ENCODE measurements around the gene CYP2A6.
A peak's percentile ranks its signal among the peaks of the same experiment; 100 is the strongest.
"Not testable (repeated sequence)": the region's sequence is repeated elsewhere in the genome, so short reads cannot be mapped to it uniquely, and the experiment has no call there.

The CYP2A6 gene

DNA sequence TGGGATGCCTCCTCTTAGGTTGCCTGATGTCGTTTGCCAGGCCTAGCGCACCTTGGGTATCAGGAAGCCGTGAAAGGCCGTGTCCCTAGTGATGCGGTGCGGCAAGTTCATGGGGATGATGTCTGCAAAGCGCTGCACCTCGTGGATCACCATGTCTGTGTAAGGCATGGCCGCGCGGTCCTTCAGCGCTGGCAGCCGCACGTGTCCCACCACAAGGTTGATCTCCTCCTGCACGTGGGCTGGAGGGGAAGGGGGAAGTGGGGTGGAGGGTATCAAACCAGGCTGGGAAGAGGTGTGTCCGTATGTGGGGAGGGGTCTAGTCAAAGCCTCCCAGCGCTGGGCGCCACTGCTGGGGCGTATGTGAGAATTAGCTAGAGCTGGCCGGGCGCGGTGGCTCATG is 28.1 kb downstream of the CYP2A6 start:
- TF ChIP-seq, protein P1, sequence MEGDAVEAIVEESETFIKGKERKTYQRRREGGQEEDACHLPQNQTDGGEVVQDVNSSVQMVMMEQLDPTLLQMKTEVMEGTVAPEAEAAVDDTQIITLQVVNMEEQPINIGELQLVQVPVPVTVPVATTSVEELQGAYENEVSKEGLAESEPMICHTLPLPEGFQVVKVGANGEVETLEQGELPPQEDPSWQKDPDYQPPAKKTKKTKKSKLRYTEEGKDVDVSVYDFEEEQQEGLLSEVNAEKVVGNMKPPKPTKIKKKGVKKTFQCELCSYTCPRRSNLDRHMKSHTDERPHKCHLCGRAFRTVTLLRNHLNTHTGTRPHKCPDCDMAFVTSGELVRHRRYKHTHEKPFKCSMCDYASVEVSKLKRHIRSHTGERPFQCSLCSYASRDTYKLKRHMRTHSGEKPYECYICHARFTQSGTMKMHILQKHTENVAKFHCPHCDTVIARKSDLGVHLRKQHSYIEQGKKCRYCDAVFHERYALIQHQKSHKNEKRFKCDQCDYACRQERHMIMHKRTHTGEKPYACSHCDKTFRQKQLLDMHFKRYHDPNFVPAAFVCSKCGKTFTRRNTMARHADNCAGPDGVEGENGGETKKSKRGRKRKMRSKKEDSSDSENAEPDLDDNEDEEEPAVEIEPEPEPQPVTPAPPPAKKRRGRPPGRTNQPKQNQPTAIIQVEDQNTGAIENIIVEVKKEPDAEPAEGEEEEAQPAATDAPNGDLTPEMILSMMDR (IDR thresholded peaks at IDR 0.05): no peak
- no peak for TF ChIP-seq ZFX (IDR thresholded peaks at IDR 0.05; ENCODE audit: borderline replicate concordance)

DNA sequence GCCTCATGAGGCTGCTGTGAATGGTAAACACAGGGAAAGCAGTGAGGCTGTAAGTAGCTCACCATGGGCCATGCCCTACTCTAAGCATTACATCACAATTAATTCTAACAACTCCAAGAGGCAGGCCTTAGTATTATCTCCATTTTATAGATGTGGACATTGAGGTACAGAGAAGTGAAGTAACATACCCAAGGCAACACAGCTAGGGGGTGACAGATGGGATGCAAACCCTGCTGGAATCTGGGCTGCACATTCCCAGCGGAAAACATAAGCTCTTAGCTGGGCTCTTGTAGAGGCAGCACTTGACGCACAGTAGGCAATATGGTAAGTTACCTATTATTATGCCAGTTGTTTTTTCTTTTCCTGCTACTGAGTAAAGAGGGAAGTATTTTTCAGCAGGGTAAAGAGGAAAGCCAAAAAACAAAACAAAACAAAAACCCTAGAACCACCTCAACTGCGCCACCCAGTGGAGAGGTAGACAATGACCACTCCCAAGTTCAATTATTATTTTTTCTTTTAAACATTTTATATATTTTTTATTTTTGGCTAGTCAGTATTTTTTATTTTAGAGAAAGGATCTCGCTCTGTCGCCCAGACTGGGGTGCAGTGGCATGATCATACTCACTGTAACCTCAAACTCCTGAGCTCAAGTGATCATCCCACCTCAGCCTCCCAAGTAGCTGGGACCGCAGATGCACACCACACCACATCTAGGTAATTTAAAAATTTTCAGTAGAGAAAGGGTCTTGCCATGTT is 30.6 kb downstream of the CYP2A6 start:
- TF ChIP-seq, protein P1 (IDR thresholded peaks at IDR 0.05): peak; percentile 85
- H3K27ac ChIP-seq: not testable (repeated sequence)

More for the DNA sequence above, 28.1 kb downstream of the CYP2A6 start:
- H3K27ac ChIP-seq: no peak overlapping the region

DNA sequence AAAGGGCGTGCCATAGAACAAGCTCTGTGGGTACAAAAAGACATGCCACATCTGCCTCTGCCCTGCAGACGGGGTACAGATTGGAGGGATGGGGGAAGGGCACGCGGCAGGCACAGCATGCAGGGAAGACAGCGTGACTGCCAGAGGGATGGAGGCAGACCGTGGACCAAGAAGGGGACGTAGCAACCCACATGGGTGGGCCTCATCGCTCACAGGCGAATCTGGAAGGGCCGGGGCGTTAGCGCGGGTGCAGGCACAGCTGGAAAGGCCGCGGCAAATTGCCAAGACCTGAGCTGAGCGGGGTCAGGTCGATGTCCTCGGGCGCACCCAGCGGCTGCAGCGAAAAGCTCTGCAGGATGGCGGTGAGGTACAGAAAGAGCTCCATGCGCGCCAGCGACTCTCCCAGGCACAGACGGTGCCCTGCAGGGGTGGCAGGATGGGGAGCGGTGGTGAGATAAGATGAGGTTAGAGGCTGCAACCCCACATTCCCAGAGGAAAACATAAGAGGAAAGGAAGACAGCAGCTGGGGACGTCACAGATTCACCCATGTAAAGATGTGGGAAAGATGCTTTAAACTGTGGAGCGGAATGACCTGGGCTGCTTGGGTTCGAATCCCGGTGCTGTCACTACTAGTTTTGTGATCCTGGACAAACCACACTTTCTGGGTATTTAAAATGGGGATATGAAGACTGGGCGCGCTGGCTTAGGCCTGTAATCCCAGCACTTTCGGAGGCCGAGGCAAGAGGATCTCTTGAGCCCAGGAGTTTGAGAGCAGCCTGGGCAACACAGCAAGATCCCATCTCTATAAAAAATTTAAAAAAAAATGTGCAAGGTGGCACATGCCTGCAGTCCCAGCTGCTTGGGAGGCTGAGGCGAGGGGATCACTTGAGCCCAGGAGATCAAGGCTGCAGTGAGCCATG is 31.5 kb downstream of the CYP2A6 start:
- H3K27ac ChIP-seq: not testable (repeated sequence)

DNA sequence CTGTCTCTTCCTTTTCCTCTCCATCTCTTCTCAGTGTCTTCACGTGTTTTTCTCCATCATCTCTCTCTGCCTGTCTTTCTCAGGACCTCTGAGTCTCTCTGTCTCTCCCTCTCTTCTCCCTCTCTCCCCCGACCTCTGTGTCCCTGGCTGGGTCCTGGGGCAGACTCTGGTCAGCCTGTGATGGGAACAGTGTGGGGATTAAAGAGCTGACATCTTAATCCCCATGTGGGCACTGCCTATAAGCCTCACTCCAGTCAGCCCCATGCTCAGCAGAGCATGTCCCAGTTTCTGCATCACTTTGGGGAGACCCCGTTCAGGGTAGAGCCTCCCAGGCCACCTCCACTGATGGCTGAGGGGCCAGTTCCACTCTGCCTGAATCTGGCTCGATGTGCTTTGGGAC is 35.0 kb downstream of the CYP2A6 start:
- TF ChIP-seq, protein P1 (IDR thresholded peaks at IDR 0.05): no peak
- TF ChIP-seq ZFX (IDR thresholded peaks at IDR 0.05; ENCODE audit: borderline replicate concordance): no peak
- H3K27ac ChIP-seq: no peak overlapping the region

DNA sequence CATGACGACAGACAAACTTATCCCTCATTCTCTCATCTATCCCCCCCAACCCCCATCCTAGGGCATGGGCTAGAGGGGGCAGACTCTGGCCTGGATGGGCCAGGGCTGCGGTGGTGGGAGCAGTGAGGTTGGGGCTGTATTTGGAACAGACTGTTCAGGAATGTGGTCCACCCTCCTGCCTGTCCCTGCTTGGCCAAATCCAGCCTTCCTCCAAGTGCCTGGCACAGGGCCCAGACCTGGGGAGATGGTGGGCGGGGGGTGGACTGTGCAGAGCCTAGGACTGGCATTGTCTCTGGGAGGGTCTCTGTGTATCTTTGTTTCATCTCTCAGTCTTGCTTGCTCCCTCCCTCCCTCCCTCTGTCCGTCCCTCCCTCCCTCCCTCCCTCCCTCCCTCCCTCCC is 37.1 kb downstream of the CYP2A6 start:
- no peak overlapping the region for H3K27ac ChIP-seq
- no peak for TF ChIP-seq ZFX (IDR thresholded peaks at IDR 0.05; ENCODE audit: borderline replicate concordance)
- TF ChIP-seq, protein P1 (IDR thresholded peaks at IDR 0.05): no peak

DNA sequence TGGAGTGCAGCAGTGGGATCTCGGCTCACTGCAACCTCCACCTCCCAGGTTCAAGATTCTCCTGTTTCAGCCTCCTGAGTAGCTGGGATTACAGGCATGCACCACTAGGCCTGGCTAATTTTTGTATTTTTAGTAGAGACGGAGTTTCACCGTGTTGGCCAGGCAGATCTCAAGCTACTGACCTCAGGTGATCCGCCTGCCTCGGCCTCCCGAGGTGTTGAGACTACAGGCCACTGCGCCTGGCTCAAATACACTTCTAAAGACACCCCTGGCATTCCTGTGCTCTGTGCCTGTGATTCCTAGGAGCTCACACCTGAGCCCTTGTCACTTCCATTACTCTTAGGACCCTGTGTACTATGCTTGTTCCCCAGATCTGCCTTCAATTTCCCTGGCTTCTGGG is 37.7 kb downstream of the CYP2A6 start:
- not testable (repeated sequence) for H3K27ac ChIP-seq

DNA sequence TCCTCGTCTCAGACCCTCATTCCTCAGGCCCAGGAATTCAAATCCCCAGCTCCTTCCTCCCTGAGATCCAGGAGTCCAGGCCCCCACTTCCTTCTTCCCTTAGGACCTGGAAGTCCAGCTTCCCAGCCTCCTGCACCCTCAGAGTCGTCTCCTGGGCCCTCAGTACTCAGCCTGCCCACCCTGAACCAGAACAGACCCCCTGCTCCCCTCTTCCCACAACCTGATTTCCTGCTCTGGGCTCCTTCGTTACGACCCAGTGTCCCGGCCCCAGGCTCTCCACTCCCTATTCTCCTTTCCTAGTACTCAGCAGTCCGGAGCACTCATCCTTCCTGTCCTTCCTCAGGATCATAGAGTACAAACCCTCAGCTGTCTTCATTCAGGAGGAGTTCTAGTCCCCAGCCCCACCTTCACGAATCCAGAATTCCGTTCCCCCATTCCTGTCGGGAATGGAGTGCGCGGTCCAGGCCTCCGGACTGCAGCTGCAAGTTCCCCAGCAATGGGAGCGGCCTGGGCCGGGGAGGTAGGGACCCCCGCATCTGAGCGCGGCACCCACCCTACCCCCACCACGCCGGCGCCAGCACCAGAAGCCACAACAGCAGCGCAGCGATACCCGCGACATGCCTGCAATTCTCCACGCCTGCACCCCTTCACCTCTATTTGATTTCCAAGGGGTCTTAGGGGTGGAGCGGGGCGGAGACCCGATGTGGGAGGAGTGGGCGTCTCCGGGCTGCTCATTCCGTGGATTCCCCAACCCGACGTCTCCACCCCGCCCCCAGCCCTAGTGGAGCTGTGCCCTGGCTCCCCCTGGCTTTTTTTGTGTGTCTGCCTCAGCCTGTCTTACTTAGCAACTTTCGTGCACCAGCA is 38.5 kb downstream of the CYP2A6 start:
- TF ChIP-seq ZFX (IDR thresholded peaks at IDR 0.05; ENCODE audit: borderline replicate concordance): no peak
- TF ChIP-seq, protein P1 (IDR thresholded peaks at IDR 0.05): no peak
- H3K27ac ChIP-seq: peak overlapping the region; percentile 74

DNA sequence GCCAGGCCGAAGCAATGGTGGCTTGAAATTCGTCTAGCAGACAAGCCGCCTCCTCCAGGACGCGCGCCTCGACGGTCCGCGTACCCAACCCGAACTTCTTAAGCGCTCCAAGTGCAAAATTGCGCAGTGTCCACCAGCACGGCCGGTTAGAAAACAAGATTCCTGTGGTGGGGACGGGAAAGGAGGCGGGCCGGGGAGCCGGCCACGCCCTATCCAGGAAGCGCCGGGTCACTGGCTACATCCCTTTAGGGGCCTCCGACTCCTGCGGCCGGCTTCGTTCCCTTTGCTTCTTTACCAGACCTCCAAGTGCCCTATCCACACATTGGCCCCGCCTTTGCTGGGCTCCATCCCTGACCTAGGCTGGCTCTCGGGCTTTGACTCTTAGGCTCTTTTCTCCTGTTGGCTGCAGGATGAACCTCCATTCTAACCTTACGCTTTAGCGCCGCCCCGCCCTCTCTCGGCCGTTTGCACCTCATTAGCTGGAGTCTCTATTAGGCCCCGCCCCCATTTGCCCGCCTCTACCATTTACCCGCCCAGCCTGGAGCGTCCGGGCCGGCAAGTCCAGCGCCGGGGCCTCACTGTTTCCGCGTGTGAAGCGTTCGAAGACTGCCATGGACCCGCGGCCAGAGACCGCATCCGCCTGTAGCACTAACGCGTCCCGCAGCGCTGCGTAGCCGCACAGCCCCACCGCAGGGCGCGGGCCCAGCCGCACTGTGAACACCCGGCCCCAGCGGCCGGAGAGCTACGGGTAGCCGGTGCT is 39.4 kb downstream of the CYP2A6 start:
- H3K27ac ChIP-seq: peak overlapping the region; percentile 74
